Upper lobe of left lung (tissue), 4 donors: ENCODE measurements around the gene PARD6A.

Source experiments
- CTCF ChIP-seq, 6 experiments: fragments of 450-650 bp in 4 of 6; fragments of 200-600 bp in 2 of 6; sonication (generic) in 2 of 6; IDR thresholded peaks; one replicate each; pipeline ENCODE4 v1.5.1; 2016 to 2019; ENCODE audit warnings: antibody characterized with exemption in 6 of 6
- EP300 ChIP-seq, 4 donors: sonication (generic); formaldehyde crosslinking; IDR thresholded peaks; one replicate each; pipeline ENCODE4 v1.5.1; 2017; ENCODE audit warnings: antibody characterized with exemption in 4 of 4, control low read depth in 2 of 4
- POLR2A ChIP-seq, 4 donors: fragments of 450-650 bp; IDR thresholded peaks; one replicate each; pipeline ENCODE4 v1.5.1; 2016 to 2017; ENCODE audit warnings: antibody characterized with exemption in 4 of 4, mild to moderate bottlenecking in 2 of 4

GRCh38 chr16:67660564-67661028 is at the start of gene PARD6A:
- TF ChIP-seq CTCF (IDR thresholded peaks at IDR 0.05) (peak in 4 of 6 experiments; percentile 33 to 72 (median 60)), POLR2A (IDR thresholded peaks at IDR 0.05) (peak in 2 of 4 donors; percentile 21 to 49), EP300 (IDR thresholded peaks at IDR 0.05) (no peak)
